Stimulated activated CD8-positive, alpha-beta memory T cell treated with anti-CD3 and anti-CD28 coated beads, Interleukin-4, amount 100 ng/mL, for 1 hour (primary cell): Measurements from ENCODE around the gene DTNA.

ENCODE experiments used
- DNase-seq, 2 donors: peaks; one replicate each; pipeline ENCODE4 v3.0.0-alpha.2; 2020; ENCODE audit warnings: low read depth in 2 of 2, low spot score in 1 of 2

Gene DTNA

GRCh38 chr18:34805103-34805877 lies 95.2 kb downstream of the DTNA start:
- no peak for DNase-seq

- no peak for DNase-seq
Measured at GRCh38 chr18:34805878-34806351, 95.8 kb downstream of the DTNA start.

GRCh38 chr18:34806527-34806926 lies 96.4 kb downstream of the DTNA start:
- DNase-seq = no peak

- DNase-seq = no peak
Measured at GRCh38 chr18:34807106-34807796, 97.2 kb downstream of the DTNA start.

GRCh38 chr18:34808389-34808788 lies 98.3 kb downstream of the DTNA start:
- DNase-seq = no peak

GRCh38 chr18:34809451-34810072 lies 99.5 kb downstream of the DTNA start:
- DNase-seq = no peak

GRCh38 chr18:34816183-34816582 lies 106.1 kb downstream of the DTNA start:
- no peak for DNase-seq

- no peak for DNase-seq
Measured at GRCh38 chr18:34817636-34818035, 107.5 kb downstream of the DTNA start.

- DNase-seq = no peak
Measured at GRCh38 chr18:34818064-34818463, 108.0 kb downstream of the DTNA start.

- no peak for DNase-seq
Measured at GRCh38 chr18:34820360-34821065, 110.4 kb downstream of the DTNA start.

GRCh38 chr18:34821669-34822210 lies 111.6 kb downstream of the DTNA start:
- DNase-seq = no peak

GRCh38 chr18:34828093-34828492 lies 118.0 kb downstream of the DTNA start:
- DNase-seq = no peak

- DNase-seq = no peak
Measured at GRCh38 chr18:34834897-34835296, 124.8 kb downstream of the DTNA start.

GRCh38 chr18:34835466-34835865 lies 125.4 kb downstream of the DTNA start:
- DNase-seq = no peak

- no peak for DNase-seq
Measured at GRCh38 chr18:34837769-34838272, 127.7 kb downstream of the DTNA start.

- DNase-seq = no peak
Measured at GRCh38 chr18:34838669-34839068, 128.6 kb downstream of the DTNA start.

GRCh38 chr18:34840256-34840826 lies 130.2 kb downstream of the DTNA start:
- DNase-seq = no peak

GRCh38 chr18:34841891-34842290 lies 131.8 kb downstream of the DTNA start:
- no peak for DNase-seq

GRCh38 chr18:34844072-34844471 lies 134.0 kb downstream of the DTNA start:
- no peak for DNase-seq

- DNase-seq = no peak
Measured at GRCh38 chr18:34844732-34845459, 134.8 kb downstream of the DTNA start.
